Hepatocyte (in vitro differentiated cells): Measurements from ENCODE around the gene PGR. TPM values are rescaled to one million over a fixed set of nuclear protein-coding genes. Genes with fewer than 3 reads are reported as not detected.

Experiments
- DNase-seq: peaks from one replicate; pipeline ENCODE4 v3.0.0-alpha.2; 2016; ENCODE audit warnings: low spot score
- H2AFZ ChIP-seq: fragments of 200-600 bp; sonication (generic); 2 replicates; pipeline ENCODE4 v1.6.0; 2016; ENCODE audit warnings: antibody characterized with exemption, mild to moderate bottlenecking
- H3K27ac ChIP-seq: fragments of 200-600 bp; sonication (generic); 2 replicates; pipeline ENCODE4 v1.5.1; 2016; ENCODE audit warnings: mild to moderate bottlenecking
- H3K27me3 ChIP-seq: fragments of 200-600 bp; sonication (generic); 2 replicates; pipeline ENCODE4 v1.6.1; 2016
- H3K36me3 ChIP-seq: fragments of 200-600 bp; sonication (generic); replicated peaks from 2 replicates; pipeline ENCODE4 v1.5.1; 2016; ENCODE audit warnings: low read depth; ENCODE audit not compliant: insufficient read depth
- H3K4me1 ChIP-seq: fragments of 200-600 bp; sonication (generic); 2 replicates; pipeline ENCODE4 v1.5.1; 2016; ENCODE audit warnings: mild to moderate bottlenecking, moderate library complexity; ENCODE audit not compliant: insufficient read depth
- H3K4me2 ChIP-seq: fragments of 200-600 bp; sonication (generic); 2 replicates; pipeline ENCODE4 v1.6.0; 2016
- H3K4me3 ChIP-seq: fragments of 200-600 bp; sonication (generic); 2 replicates; pipeline ENCODE4 v1.5.1; 2016; ENCODE audit warnings: mild to moderate bottlenecking
- H3K79me2 ChIP-seq: fragments of 200-600 bp; sonication (generic); 2 replicates; pipeline ENCODE4 v1.6.0; 2017; ENCODE audit warnings: mild to moderate bottlenecking
- H3K9me2 ChIP-seq: fragments of 200-600 bp; sonication (generic); replicated peaks from 2 replicates; pipeline ENCODE4 v1.6.0; 2017; ENCODE audit warnings: mild to moderate bottlenecking; ENCODE audit not compliant: insufficient read depth
- H3K9me3 ChIP-seq: fragments of 200-600 bp; sonication (generic); 2 replicates; pipeline ENCODE4 v1.5.1; 2016; ENCODE audit warnings: low read depth, mild to moderate bottlenecking
- H4K20me1 ChIP-seq: fragments of 200-600 bp; sonication (generic); 2 replicates; pipeline ENCODE4 v1.6.0; 2016; ENCODE audit warnings: mild to moderate bottlenecking; ENCODE audit not compliant: insufficient read depth, poor library complexity, severe bottlenecking
- EZH2 ChIP-seq: fragments of 200-600 bp; sonication (generic); IDR thresholded peaks from 2 replicates; pipeline ENCODE4 v1.6.1; 2016; ENCODE audit warnings: antibody characterized with exemption, mild to moderate bottlenecking, borderline replicate concordance
- EZH2phosphoT487 ChIP-seq: fragments of 200-600 bp; sonication (generic); IDR thresholded peaks from one replicate; pipeline ENCODE4 v1.6.1; 2018; ENCODE audit warnings: antibody characterized with exemption, mild to moderate bottlenecking, low read depth, moderate library complexity; ENCODE audit not compliant: unreplicated experiment, severe bottlenecking
- WGBS: methylation state at CpG from one replicate; pipeline ENCODE4 v1.1.6; 2016; ENCODE audit warnings: low lambda C conversion rate; ENCODE audit errors: missing lambda C conversion rate; 5-methylcytosine and 5-hydroxymethylcytosine counted together
- polyA plus RNA-seq: library from polyadenylated mRNA; unstranded; fragments of >200 nt; fragmentation: Nextera tagmentation; extraction: Ambion mirVana; gene quantifications from 2 replicates; pipeline ENCODE4 v1.2.1, GENCODE V29; 2016
- total RNA-seq: library from RNA; depleted of rRNA; stranded (reverse); fragments of >200 nt; gene quantifications from 2 replicates; pipeline ENCODE4 v1.2.3, GENCODE V29; 2014
- TF ChIP-seq, protein P1 (sequence below): fragments of 200-600 bp; sonication (generic); IDR thresholded peaks from 2 replicates; pipeline ENCODE4 v1.5.1; 2016; ENCODE audit warnings: antibody characterized with exemption, mild to moderate bottlenecking; ENCODE audit not compliant: poor library complexity

The PGR gene
- total and polyA plus RNA-seq, 2 experiments from 2014 or later = 0.39 to 0.50 TPM

DNA sequence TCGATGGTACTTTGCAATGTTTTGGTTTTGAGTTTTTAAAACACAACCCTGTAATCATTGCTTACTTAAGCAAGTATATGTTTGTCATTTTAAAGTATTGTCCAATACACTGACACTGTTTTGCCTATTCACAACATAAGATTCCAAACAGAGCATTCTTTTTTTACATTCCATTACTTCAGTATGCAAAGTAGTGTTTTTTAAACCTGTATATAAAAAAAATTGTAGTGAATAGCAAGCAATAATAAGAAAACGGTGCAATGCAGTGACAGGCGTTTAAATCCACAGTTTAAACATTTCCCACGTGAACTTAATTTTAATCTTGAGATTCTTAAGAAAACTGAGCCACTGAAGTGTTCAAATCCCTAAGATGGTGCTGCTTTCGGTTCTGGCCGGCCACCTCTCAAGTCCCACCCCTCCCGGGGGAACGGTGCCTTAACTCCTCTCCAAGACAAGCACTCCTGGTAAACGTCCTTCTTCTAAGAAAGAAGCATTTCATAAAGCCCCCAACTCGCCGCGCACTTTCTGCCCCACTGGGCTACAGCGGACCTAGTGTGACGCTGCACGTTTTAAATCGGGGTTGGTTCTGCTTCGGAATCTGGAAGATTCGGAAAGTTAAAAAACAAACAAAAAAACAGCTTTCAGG lies 2.9 kb downstream of the PGR start:
- 6% methylated on average over 18 of the region's 18 CpGs for WGBS
- H3K9me2 ChIP-seq = no peaks in the 10 kb centered on the region
- no peak overlapping the region for H3K27ac ChIP-seq
- no peaks in the 10 kb centered on the region for H4K20me1 ChIP-seq
- no peaks in the 10 kb centered on the region for H3K36me3 ChIP-seq
- DNase-seq = peak; percentile 8
- H2AFZ ChIP-seq = peak overlapping the region; percentile 82
- TF ChIP-seq EZH2phosphoT487 (peak; percentile 33), EZH2 (no peak)
- TF ChIP-seq, protein P1, sequence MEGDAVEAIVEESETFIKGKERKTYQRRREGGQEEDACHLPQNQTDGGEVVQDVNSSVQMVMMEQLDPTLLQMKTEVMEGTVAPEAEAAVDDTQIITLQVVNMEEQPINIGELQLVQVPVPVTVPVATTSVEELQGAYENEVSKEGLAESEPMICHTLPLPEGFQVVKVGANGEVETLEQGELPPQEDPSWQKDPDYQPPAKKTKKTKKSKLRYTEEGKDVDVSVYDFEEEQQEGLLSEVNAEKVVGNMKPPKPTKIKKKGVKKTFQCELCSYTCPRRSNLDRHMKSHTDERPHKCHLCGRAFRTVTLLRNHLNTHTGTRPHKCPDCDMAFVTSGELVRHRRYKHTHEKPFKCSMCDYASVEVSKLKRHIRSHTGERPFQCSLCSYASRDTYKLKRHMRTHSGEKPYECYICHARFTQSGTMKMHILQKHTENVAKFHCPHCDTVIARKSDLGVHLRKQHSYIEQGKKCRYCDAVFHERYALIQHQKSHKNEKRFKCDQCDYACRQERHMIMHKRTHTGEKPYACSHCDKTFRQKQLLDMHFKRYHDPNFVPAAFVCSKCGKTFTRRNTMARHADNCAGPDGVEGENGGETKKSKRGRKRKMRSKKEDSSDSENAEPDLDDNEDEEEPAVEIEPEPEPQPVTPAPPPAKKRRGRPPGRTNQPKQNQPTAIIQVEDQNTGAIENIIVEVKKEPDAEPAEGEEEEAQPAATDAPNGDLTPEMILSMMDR = no peak
- no peaks in the 10 kb centered on the region for H3K79me2 ChIP-seq
- H3K4me1 ChIP-seq = peaks cover 11% of the 10 kb centered on the region
- H3K4me3 ChIP-seq = peak overlapping the region; percentile 48
- H3K27me3 ChIP-seq = peaks cover 91% of the 10 kb centered on the region
- no peaks in the 10 kb centered on the region for H3K9me3 ChIP-seq
- H3K4me2 ChIP-seq = peak overlapping the region; percentile 94

DNA sequence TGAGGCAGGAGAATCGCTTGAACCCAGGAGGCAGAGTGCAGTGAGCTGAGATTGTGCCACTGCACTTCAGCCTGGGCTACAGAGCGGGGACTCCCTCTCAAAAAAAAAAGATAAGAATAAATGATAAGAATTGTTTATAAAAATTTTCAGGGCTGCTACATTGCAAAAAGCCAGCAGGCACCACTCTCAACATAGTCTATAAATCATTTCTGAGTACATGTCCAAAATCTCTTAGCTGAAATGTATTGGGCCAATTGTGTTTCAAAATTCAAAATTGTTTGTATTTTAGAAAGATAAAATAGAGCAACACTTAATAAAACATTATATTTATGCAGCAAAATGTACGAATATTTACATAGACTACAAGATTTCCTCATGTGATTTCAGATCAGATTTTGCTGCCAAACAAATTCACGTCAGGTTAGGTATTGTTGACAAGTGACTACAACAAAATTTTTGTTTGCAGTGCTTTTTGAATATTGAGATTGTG lies 13.9 kb downstream of the PGR start:
- Histone ChIP-seq H3K4me1 (no peaks in the 10 kb centered on the region), H3K27ac (no peak overlapping the region), H3K9me2 (no peaks in the 10 kb centered on the region), H3K4me2 (no peak overlapping the region), H3K9me3 (no peaks in the 10 kb centered on the region), H4K20me1 (no peaks in the 10 kb centered on the region), H3K27me3 (no peaks in the 10 kb centered on the region), H3K4me3 (no peak overlapping the region), H2AFZ (no peak overlapping the region), H3K79me2 (no peaks in the 10 kb centered on the region), H3K36me3 (no peaks in the 10 kb centered on the region)
- WGBS = 72% methylated on average over 4 of the region's 4 CpGs
- no peak for DNase-seq
- TF ChIP-seq EZH2 (no peak), EZH2phosphoT487 (no peak)
- TF ChIP-seq, protein P1 = no peak

DNA sequence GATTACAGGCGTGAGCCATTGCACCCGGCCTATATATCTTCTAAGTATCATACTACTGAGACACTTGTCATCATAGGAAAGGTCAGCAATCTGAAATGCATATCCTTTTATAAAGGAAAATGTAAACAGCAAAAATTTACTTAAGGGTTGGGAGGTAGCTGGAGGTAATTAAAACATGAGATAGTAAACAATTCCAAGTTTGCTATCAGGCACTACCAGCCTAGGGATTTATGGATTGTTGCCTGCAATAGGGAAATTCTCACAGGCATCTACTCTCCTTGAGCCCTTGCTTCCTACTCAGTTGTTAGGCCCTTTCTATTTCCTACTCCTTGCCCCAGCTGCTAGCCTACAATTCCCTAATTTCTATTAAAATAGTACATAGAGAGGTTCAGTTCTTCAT lies 16.1 kb downstream of the PGR start:
- TF ChIP-seq EZH2 = no peak
- TF ChIP-seq EZH2phosphoT487 = no peak
- TF ChIP-seq, protein P1 = no peak
- H4K20me1 ChIP-seq = no peaks in the 10 kb centered on the region

More for the DNA sequence above, 16.1 kb downstream of the PGR start:
- Histone ChIP-seq H3K36me3 (no peaks in the 10 kb centered on the region), H3K79me2 (no peaks in the 10 kb centered on the region), H2AFZ (no peak overlapping the region), H3K27me3 (no peaks in the 10 kb centered on the region), H3K4me2 (no peak overlapping the region), H3K9me3 (no peaks in the 10 kb centered on the region), H3K4me1 (no peaks in the 10 kb centered on the region), H3K9me2 (no peaks in the 10 kb centered on the region), H3K27ac (no peak overlapping the region), H3K4me3 (no peak overlapping the region)
- WGBS = 88% methylated on average over 2 of the region's 2 CpGs
- no peak for DNase-seq
